Renal cortical epithelial cell (primary cell): ENCODE data around the gene TTLL5. TPM values are rescaled to one million over a fixed set of nuclear protein-coding genes. Genes with fewer than 3 reads are reported as not detected.

Experiments
- DNase-seq: peaks from one replicate; pipeline ENCODE4 v3.0.0-alpha.2; 2011; ENCODE audit warnings: low read depth
- total RNA-seq: library from RNA; depleted of rRNA; stranded (reverse); fragments of >200 nt; gene quantifications from 2 replicates; pipeline ENCODE4 v1.2.3, GENCODE V29; 2014

The TTLL5 gene
- total RNA-seq, 1 donor from 2014 or later: 34.1 TPM

GRCh38 chr14:75804570-75805275, 143.7 kb downstream of the TTLL5 start:
- DNase-seq: no peak

- no peak for DNase-seq
Measured at GRCh38 chr14:75805646-75806045, 144.6 kb downstream of the TTLL5 start.

GRCh38 chr14:75806352-75806832, 145.3 kb downstream of the TTLL5 start:
- DNase-seq: peak; percentile 16

- DNase-seq: peak; percentile 15
Measured at GRCh38 chr14:75807667-75808360, 146.8 kb downstream of the TTLL5 start.

GRCh38 chr14:75811136-75811829, 150.2 kb downstream of the TTLL5 start:
- no peak for DNase-seq

- peak; percentile 14 for DNase-seq
Measured at GRCh38 chr14:75811872-75812499, 150.9 kb downstream of the TTLL5 start.

GRCh38 chr14:75812622-75813021, 151.6 kb downstream of the TTLL5 start:
- DNase-seq: no peak

- DNase-seq: no peak
Measured at GRCh38 chr14:75820761-75821160, 159.7 kb downstream of the TTLL5 start.

- peak; percentile 92 for DNase-seq
Measured at GRCh38 chr14:75821831-75822521, 160.9 kb downstream of the TTLL5 start.

GRCh38 chr14:75822522-75823141, 161.6 kb downstream of the TTLL5 start:
- DNase-seq: peak; percentile 91

- no peak for DNase-seq
Measured at GRCh38 chr14:75823334-75823733, 162.3 kb downstream of the TTLL5 start.

GRCh38 chr14:75824318-75824717, 163.3 kb downstream of the TTLL5 start:
- DNase-seq: no peak

GRCh38 chr14:75825147-75825592, 164.1 kb downstream of the TTLL5 start:
- peak; percentile 22 for DNase-seq

GRCh38 chr14:75826599-75826998, 165.6 kb downstream of the TTLL5 start:
- DNase-seq: peak; percentile 30

GRCh38 chr14:75827331-75827730, 166.3 kb downstream of the TTLL5 start:
- DNase-seq: no peak

GRCh38 chr14:75829316-75829715, 168.3 kb downstream of the TTLL5 start:
- DNase-seq: no peak

GRCh38 chr14:75831455-75831854, 170.4 kb downstream of the TTLL5 start:
- DNase-seq: peak; percentile 45

GRCh38 chr14:75831952-75832351, 170.9 kb downstream of the TTLL5 start:
- DNase-seq: peak; percentile 66

GRCh38 chr14:75832621-75833297, 171.7 kb downstream of the TTLL5 start:
- no peak for DNase-seq

- DNase-seq: no peak
Measured at GRCh38 chr14:75833326-75834020, 172.4 kb downstream of the TTLL5 start.
